ENCODE data around the gene ST3GAL5. TPM values are rescaled to one million over a fixed set of nuclear protein-coding genes. Genes with fewer than 3 reads are reported as not detected.

The ST3GAL5 gene
- total RNA-seq, 2 experiments from 2014 or later, result 6.2 to 7.3 TPM

DNA sequence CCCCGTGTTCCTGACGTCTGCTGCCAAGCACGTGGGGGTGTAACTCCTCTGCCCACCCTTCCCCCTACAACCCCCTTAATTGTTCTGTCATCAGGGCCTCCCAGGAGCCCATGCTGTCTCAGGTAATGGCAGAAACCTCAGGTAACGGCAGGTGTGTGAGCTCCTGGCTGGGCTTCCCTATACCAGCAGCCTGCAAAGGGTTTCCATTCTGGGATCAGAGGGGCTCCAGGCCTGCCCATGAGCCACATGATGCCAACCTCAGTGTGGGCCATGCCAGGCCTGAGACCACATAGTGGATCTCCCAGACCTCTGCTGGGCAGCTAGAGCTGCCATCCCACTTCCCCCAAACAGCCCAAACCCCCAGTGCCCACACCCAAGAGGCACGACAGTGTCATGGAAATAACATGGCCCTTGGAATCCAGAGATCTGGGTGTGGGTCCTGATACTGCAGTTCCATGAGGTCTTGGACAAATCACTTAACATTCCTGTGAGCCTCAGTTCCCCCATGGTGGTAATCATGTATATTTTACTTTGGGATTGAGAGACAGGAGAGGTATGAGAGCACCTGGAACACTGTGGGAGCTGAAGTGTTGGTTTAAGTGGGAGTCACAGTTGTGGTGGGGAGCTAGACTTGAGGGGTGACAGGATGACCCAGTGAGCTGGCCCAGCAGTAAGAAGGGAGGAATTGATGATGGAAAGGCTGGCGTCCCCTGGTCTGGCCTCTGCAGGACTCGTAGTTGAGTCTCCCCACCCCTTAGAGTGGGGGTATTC is 75.4 kb downstream of the ST3GAL5 start:
- Mint-ChIP-seq H3K4me1 (no peaks in the 10 kb centered on the region), H3K27ac (no peak overlapping the region), H3K9me3 (ENCODE audit: low read depth) (no peaks in the 10 kb centered on the region), H3K36me3 (ENCODE audit: low read depth) (no peaks in the 10 kb centered on the region), H3K4me3 (no peak overlapping the region), H3K27me3 (peaks cover 3% of the 10 kb centered on the region)
- CTCF ChIA-PET, result interaction anchor here (0.6 to 5.3 kb wide), 36 partner anchors 9 to 655 kb away, joined by 3 to 72 read pairs (median 4); partner anchors contain the start of gene ATOH8
- no peak for DNase-seq
- no peak for ATAC-seq
- POLR2A ChIA-PET, result no interaction called here
- intact Hi-C loops (cut with DNase I, micrococcal nuclease), result loop anchor here in 1 of 2 experiments (5.0 kb wide), 1 partner anchor 136 kb away; no protein-coding TSS in a partner anchor

DNA sequence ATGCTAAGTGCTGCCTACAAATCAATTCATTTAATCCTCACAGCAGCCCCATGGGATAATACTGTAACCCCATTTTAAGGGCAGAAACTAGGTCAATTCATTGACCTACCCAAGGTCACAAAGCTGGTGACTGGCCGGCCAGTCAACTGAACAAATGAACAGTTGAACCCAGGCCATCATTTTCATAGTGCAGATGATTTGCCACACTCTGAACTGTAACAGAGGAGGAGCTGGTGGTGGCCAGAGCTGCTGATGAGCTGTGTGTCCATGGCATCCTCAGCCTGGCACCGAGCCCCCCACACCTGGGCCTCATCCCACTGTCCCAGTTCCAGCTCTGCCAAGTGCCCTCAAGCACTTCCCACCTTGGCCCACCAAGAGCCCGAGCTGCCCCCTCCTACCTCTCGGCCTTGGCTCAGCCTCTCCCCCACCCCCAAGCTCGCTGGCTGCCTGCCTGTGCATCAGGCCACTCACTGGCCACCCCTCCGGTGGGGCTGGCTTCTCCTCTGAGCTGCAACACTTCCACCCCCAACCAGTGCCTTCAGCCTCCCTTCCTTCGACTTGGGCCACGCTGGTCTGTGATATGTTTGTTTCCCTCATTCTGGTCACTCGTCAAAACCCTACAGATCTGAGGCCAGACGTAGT is 76.6 kb downstream of the ST3GAL5 start:
- Mint-ChIP-seq H3K4me3 (no peak overlapping the region), H3K27me3 (peaks cover 3% of the 10 kb centered on the region), H3K36me3 (ENCODE audit: low read depth) (no peaks in the 10 kb centered on the region), H3K9me3 (ENCODE audit: low read depth) (no peaks in the 10 kb centered on the region), H3K4me1 (no peaks in the 10 kb centered on the region), H3K27ac (no peak overlapping the region)
- no peak for DNase-seq
- ATAC-seq, result no peak
- intact Hi-C loops (cut with DNase I, micrococcal nuclease), result loop anchor here in 1 of 2 experiments (5.0 kb wide), 1 partner anchor 135 kb away; no protein-coding TSS in a partner anchor
- ChIA-PET POLR2A (no interaction called here), CTCF (interaction anchor here (0.6 to 5.3 kb wide), 13 partner anchors 10 to 985 kb away, joined by 3 to 72 read pairs (median 4); partner anchors contain the start of gene ATOH8)

DNA sequence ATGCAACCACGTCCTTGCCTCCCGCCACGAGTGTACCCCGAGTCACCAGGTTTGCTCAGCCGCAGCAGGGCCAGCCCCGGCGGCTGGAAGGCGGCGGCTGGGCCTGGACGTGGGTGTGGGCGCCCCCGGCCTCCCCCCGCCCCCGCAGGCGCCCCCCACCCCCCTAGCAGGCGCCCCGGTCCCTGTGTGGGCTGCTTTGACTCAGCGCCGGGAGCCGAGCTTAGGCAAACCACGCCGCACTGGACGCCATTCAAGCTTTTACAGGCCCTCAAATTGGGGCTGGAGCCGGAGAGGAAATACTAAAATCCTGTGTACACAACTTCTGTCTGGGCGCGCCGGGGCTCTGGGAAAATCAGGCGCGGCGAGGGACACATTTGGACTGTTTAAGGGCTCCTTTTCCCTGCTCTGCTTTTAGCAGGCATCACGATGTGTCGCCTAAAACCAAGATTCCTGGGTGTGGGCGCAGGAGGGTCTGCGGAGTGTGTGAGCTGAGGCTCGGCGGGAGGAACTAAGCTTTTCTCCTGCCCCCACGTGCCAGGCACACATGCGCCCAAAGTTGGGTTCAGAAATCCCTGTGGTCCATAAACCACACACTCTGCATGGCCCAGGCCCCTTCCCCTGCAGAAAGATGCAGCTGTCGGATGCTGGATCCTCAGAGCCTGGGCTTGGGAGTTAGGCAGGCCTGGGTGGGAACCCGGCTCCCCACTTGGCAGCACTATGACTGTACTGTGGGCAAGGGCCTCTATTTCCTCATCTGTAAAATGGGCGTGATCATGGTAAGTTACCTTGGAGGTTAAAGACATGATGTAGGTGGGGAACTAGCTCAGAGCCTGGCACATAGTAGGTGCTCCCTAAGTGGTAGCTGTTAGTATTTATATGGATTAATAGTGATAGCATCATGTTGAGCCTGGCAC is 77.4 kb downstream of the ST3GAL5 start:
- POLR2A ChIA-PET, result no interaction called here
- H3K9me3 Mint-ChIP-seq (ENCODE audit: low read depth), result no peaks in the 10 kb centered on the region
- no peak overlapping the region for H3K27ac Mint-ChIP-seq
- intact Hi-C loops (cut with DNase I, micrococcal nuclease), result loop anchor here in 1 of 2 experiments (5.0 kb wide), 1 partner anchor 134 kb away; no protein-coding TSS in a partner anchor
- H3K36me3 Mint-ChIP-seq (ENCODE audit: low read depth), result no peaks in the 10 kb centered on the region
- no peak overlapping the region for H3K4me3 Mint-ChIP-seq
- CTCF ChIA-PET, result interaction anchor here (0.6 to 5.3 kb wide), 11 partner anchors 11 to 985 kb away, joined by 3 to 72 read pairs (median 4); partner anchors contain the start of gene ATOH8
- ATAC-seq, result no peak
- H3K27me3 Mint-ChIP-seq, result peaks cover 3% of the 10 kb centered on the region
- no peak for DNase-seq
- no peaks in the 10 kb centered on the region for H3K4me1 Mint-ChIP-seq

DNA sequence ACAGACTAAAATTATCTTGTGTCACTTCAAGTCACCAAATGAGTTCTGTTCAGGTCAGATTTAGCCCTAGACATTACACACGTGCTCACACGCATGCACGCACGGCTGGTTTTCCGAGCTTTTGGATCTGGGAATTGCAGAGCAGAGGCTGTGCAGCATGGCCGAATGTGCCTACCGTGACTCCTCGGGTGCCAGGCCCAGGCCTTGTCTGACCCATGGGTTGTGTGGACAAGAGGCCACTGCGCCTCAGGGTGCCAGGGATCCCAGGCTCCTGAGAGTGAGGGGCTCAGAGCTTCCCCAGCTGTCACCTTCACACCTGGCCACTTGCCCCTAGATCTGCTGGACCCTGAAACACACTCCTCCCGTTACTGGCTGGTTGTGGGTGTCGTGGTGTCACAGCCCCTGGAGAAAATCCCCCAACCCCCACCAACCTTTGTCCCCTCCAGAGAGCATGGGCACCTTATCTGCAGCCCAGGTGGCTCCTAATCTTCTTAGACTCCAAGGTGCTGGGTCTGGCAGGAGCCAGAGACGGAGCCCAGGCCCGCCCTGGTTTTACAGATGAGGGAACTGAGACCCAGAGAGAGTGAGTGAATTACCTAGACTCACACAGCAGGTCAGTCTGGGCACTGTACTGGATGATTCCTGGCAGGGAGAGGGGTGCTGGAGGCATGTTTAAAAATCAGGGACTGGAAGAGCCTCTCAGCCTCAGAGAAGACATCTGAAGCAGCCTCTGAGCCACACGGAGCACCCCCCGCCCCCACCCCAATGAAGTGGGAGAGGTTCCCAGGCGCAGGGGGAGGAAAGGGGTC is 78.2 kb downstream of the ST3GAL5 start:
- intact Hi-C loops (cut with DNase I, micrococcal nuclease), result loop anchor here in 1 of 2 experiments (5.0 kb wide), 1 partner anchor 133 kb away; no protein-coding TSS in a partner anchor
- H3K27me3 Mint-ChIP-seq, result peaks cover 3% of the 10 kb centered on the region
- DNase-seq, result no peak
- H3K9me3 Mint-ChIP-seq (ENCODE audit: low read depth), result no peaks in the 10 kb centered on the region
- H3K4me3 Mint-ChIP-seq, result no peak overlapping the region
- H3K36me3 Mint-ChIP-seq (ENCODE audit: low read depth), result no peaks in the 10 kb centered on the region
- CTCF ChIA-PET, result interaction anchor here (1.3 to 5.3 kb wide), 5 partner anchors 59 to 173 kb away, joined by 4 to 72 read pairs (median 5); partner anchors contain the start of gene ATOH8
- H3K27ac Mint-ChIP-seq, result no peak overlapping the region
- H3K4me1 Mint-ChIP-seq, result no peaks in the 10 kb centered on the region
- POLR2A ChIA-PET, result no interaction called here
- no peak for ATAC-seq

DNA sequence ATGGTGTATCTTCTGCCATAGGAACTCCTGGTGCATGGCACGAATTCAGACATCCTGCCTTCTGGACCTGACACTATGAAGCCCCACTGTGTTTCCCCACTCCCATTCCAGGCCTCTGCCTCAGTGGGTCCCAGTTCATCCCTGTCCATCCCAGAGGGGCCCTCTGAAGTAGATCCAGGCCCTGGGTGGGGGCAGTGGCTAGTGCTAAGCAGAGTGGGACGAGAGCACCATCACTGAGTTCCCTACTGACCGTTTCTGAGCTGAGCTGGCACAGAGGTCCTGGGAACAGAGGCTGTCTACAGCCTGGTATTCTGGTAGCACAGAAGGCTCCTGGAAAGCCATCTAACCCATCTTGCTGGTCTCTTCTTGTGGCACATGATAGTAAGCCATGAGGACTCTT is 81.0 kb downstream of the ST3GAL5 start:
- CTCF ChIA-PET, result interaction anchor here (0.6 kb wide), 1 partner anchor 32 kb away, joined by 3 read pairs; no protein-coding TSS in a partner anchor
- Mint-ChIP-seq H3K36me3 (ENCODE audit: low read depth) (no peaks in the 10 kb centered on the region), H3K27ac (no peak overlapping the region), H3K9me3 (ENCODE audit: low read depth) (no peaks in the 10 kb centered on the region), H3K27me3 (no peaks in the 10 kb centered on the region), H3K4me1 (peaks cover 8% of the 10 kb centered on the region), H3K4me3 (no peak overlapping the region)
- intact Hi-C loops (cut with DNase I, micrococcal nuclease), result no loop called here
- no peak for DNase-seq
- POLR2A ChIA-PET, result no interaction called here
- no peak for ATAC-seq

DNA sequence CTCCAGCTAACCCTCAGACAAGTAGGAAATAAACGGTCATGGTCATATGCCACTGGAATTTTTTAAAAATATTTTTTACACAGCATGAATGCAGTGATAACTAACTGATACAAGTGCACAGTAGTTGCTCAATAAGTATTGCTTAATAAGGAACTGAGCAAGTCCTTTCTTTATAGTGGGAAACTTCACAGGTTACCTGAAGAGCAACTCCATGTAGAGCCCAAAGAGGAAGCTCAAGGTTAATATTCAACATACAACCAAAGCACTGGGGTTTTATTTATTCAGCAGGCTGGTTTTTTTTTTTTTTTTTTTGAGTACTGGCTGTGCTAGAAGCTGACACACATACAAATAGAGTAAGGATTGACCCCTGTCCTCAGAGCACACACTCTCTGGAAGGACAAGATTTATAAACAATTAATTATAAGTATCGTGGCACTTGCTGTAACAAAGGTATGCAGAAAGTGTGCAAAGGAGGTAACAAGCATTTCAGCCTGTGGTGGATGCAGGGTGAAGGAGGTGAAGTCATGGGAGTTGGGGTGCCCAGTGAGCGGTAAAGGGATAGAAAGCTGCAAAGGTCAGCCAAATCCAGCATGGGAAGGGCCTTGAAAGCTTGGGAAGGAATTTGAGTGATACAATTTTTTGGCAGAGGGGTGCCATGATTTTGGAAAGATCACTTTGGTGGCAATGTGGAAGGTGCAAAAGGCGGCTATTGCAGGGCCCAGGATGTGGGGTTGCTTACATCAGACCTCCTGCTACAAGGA is 82.3 kb downstream of the ST3GAL5 start:
- ChIA-PET POLR2A (no interaction called here), CTCF (interaction anchor here (0.5 to 1.7 kb wide), 7 partner anchors 51 to 348 kb away, joined by 3 to 6 read pairs (median 3); partner anchors contain the start of gene ATOH8)
- ATAC-seq (no peak), DNase-seq (no peak)
- H3K36me3 Mint-ChIP-seq (ENCODE audit: low read depth), result no peaks in the 10 kb centered on the region
- intact Hi-C loops (cut with DNase I, micrococcal nuclease), result no loop called here
- no peak overlapping the region for H3K27ac Mint-ChIP-seq
- H3K4me3 Mint-ChIP-seq, result no peak overlapping the region
- no peaks in the 10 kb centered on the region for H3K9me3 Mint-ChIP-seq (ENCODE audit: low read depth)
- H3K27me3 Mint-ChIP-seq, result no peaks in the 10 kb centered on the region
- H3K4me1 Mint-ChIP-seq, result peaks cover 8% of the 10 kb centered on the region

DNA sequence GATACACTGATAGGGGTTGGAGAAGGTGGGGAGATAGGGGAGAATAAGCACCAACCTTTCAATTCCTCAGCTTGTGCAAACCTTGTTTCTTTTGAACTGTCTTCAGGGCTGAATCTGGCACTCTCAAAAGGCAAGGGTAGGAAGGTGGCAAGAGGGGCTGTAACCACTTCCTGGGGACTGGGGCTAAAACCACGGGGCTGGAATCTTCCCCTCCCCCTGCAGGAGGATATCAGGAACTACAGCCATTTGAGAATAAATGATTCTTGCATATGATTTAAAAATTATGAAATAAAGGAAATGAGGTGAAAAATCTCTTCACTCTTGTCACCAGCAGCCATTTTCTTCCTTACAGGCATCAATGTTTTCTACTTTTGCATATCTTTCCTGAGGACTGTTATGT is 84.2 kb downstream of the ST3GAL5 start:
- ChIA-PET CTCF (interaction anchor here (0.6 to 4.2 kb wide), 9 partner anchors 9 to 601 kb away, joined by 3 to 13 read pairs (median 3); no protein-coding TSS in a partner anchor), POLR2A (no interaction called here)
- DNase-seq (peak; percentile 46), ATAC-seq (peak; percentile 63)
- Mint-ChIP-seq H3K36me3 (ENCODE audit: low read depth) (no peaks in the 10 kb centered on the region), H3K27me3 (no peaks in the 10 kb centered on the region), H3K4me1 (peaks cover 9% of the 10 kb centered on the region), H3K27ac (no peak overlapping the region), H3K9me3 (ENCODE audit: low read depth) (peaks cover 2% of the 10 kb centered on the region), H3K4me3 (no peak overlapping the region)
- intact Hi-C loops (cut with DNase I, micrococcal nuclease), result loop anchor here in 1 of 2 experiments (2.0 kb wide), 2 partner anchors 54 to 76 kb away; no protein-coding TSS in a partner anchor

DNA sequence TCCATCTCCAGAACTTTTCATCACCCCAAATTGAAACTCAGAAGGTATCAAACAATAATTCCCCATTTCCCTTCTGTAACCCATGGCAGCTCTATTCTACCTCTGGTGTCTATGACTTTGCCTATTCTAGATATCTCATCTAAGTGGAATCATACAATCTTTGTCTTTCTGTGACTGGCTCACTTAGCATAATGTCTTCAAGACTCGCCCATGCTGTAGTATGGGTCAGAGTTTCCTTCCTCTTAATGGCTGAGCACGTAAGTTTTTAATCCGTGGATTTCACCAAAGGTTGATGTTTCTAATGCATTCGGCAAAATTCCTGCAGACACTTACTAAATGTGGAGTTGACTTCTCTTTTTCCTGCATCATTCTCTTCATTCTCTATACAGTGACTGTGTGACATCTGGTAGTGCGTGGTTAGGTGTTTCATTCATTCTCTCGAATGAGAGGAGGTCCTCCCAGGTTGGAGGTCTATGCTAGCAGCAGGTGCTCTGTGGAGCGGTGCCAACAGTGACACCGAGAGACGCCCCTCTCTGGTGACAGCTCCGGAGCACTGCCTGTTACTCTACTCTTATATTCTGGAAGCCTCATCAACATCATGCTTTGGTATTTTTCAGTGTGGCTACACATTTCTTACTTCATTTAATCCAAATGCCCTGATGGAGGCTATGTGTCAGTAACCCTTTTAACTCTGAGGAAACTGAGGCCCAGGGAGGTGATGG is 84.9 kb downstream of the ST3GAL5 start:
- Mint-ChIP-seq H3K36me3 (ENCODE audit: low read depth) (no peaks in the 10 kb centered on the region), H3K9me3 (ENCODE audit: low read depth) (peaks cover 2% of the 10 kb centered on the region), H3K27me3 (no peaks in the 10 kb centered on the region), H3K27ac (no peak overlapping the region), H3K4me3 (no peak overlapping the region), H3K4me1 (peaks cover 11% of the 10 kb centered on the region)
- ATAC-seq (no peak), DNase-seq (no peak)
- ChIA-PET CTCF (interaction anchor here (0.6 to 4.2 kb wide), 8 partner anchors 10 to 602 kb away, joined by 3 to 13 read pairs (median 3); no protein-coding TSS in a partner anchor), POLR2A (interaction anchor here (0.6 kb wide), 1 partner anchor 10 kb away, joined by 3 read pairs; no protein-coding TSS in a partner anchor)
- intact Hi-C loops (cut with DNase I, micrococcal nuclease), result loop anchor here in 1 of 2 experiments (2.0 kb wide), 2 partner anchors 53 to 75 kb away; no protein-coding TSS in a partner anchor

DNA sequence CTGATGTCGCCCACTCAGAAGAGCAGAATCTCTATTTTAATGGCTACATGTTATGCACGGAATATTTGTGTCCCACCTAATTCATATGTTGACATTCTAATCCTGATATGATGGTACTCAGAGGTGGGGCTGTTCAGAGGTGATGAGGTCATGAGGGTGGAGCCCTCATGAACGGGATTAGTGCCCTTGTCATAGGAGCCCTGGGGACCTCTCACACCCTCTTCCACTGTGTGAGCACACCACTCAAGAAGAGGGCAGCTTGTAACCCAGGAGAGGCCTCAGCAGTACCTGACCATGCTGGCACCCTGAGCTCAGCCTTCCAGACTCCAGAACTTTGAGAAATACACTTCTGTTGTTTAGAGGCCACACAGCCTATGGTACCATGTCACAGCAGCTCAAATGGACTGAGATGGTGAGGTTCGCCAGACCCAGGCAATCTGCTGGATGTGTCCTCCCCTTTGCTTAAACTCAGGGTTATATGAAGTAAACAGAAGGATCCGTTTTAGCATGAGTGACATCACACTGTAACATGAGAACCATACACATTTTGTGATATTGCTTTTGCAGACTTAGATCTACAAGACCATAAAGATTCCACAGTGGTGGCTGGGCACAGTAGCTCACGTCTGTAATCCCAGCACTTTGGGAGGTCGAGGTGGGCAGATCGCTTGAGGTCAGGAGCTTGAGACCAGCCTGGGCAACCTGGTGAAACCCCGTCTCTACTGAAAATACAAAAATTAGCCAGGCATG is 86.3 kb downstream of the ST3GAL5 start:
- POLR2A ChIA-PET, result interaction anchor here (0.5 kb wide), 1 partner anchor 19 kb away, joined by 3 read pairs; no protein-coding TSS in a partner anchor

More for the DNA sequence above, 86.3 kb downstream of the ST3GAL5 start:
- Mint-ChIP-seq H3K27me3 (no peaks in the 10 kb centered on the region), H3K4me3 (no peak overlapping the region), H3K27ac (no peak overlapping the region), H3K4me1 (peaks cover 11% of the 10 kb centered on the region), H3K36me3 (ENCODE audit: low read depth) (no peaks in the 10 kb centered on the region), H3K9me3 (ENCODE audit: low read depth) (peaks cover 2% of the 10 kb centered on the region)
- no peak for DNase-seq
- CTCF ChIA-PET, result interaction anchor here (0.5 to 4.2 kb wide), 6 partner anchors 11 to 133 kb away, joined by 3 to 13 read pairs (median 4); no protein-coding TSS in a partner anchor
- ATAC-seq, result no peak
- intact Hi-C loops (cut with DNase I, micrococcal nuclease), result no loop called here
